ENCODE data around the gene CCS. TPM values are rescaled to one million over a fixed set of nuclear protein-coding genes. Genes with fewer than 3 reads are reported as not detected.
A peak's percentile ranks its signal among the peaks of the same experiment; 100 is the strongest.

The CCS gene
- total RNA-seq, 1 donor, result 35.8 TPM

GRCh38 chr11:66616379-66617154 is 23.6 kb downstream of the CCS start, which contains the start of gene RBM14:
RBM14 (plus strand) TSS chr11:66616630; CDS start chr11:66616721, 91 bp downstream.
- Histone ChIP-seq H3K4me3 (ENCODE audit: insufficient read depth, low read length) (peak within 1 kb of the TSS; percentile 85), H3K4me1 (ENCODE audit: insufficient read depth, low read length) (peaks cover 25% of the 10 kb centered on the region), H3K4me2 (ENCODE audit: insufficient read depth, low read length) (peak within 1 kb of the TSS; percentile 99), H3K36me3 (ENCODE audit: insufficient read depth, low read length) (peaks cover 18% of the 10 kb centered on the region), H4K20me1 (ENCODE audit: insufficient read depth, low read length) (peaks cover 43% of the 10 kb centered on the region), H3K27ac (ENCODE audit: low read depth, low read length) (peak within 1 kb of the TSS; percentile 94), H3K9me3 (ENCODE audit: low read depth, low read length) (no peaks in the 10 kb centered on the region), H3K79me2 (ENCODE audit: insufficient read depth, low read length) (peaks cover 50% of the 10 kb centered on the region), H3K27me3 (ENCODE audit: insufficient read depth, low read length) (no peaks in the 10 kb centered on the region), H2AFZ (ENCODE audit: low read length) (peak within 1 kb of the TSS; percentile 92)
- peak; percentile 100 for DNase-seq (ENCODE audit: insufficient read length, low spot score, missing footprints)
- TF ChIP-seq CTCF (IDR thresholded peaks at IDR 0.05; ENCODE audit: extremely low read depth, low read depth, low read length), result no peak

DNA sequence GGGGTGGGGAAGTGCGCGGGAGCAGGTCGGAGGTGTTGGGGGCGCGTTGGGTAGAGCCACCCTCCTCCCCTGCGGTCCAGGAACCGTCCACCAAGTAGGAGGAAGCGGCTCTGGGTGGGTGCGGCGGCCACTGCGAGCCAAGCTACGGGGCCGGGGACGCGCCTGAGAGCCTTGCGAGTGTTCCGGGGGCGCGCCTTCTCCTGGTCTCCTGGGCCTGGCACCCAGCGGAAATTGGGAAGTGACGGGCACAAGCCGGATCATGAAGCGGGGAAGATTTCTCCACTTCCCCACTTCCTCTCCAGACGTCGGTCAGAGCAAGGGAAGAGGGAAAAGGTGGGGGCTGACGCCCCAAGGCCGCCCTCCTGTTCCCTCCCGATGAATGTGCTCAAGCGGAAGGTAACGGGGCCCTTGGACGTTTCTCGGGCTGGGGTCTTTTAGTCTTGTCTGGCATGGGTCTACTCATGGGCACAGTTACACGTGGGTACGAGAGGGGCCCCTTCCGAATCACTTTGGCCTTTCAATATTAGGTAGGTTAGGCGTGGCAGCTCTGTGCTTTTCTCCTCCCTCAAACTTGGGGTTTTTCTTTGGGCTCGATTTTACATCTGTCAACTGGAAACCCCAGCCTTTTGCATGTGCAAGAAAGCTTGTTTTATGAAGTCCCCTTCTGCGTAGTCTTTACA is 24.3 kb downstream of the CCS start:
- Histone ChIP-seq H3K36me3 (ENCODE audit: insufficient read depth, low read length) (peaks cover 19% of the 10 kb centered on the region), H2AFZ (ENCODE audit: low read length) (peak overlapping the region; percentile 92), H3K79me2 (ENCODE audit: insufficient read depth, low read length) (peaks cover 57% of the 10 kb centered on the region), H3K4me1 (ENCODE audit: insufficient read depth, low read length) (peaks cover 25% of the 10 kb centered on the region), H3K27ac (ENCODE audit: low read depth, low read length) (peak overlapping the region; percentile 94), H3K4me3 (ENCODE audit: insufficient read depth, low read length) (peak overlapping the region; percentile 85), H3K9me3 (ENCODE audit: low read depth, low read length) (no peaks in the 10 kb centered on the region), H4K20me1 (ENCODE audit: insufficient read depth, low read length) (peaks cover 50% of the 10 kb centered on the region), H3K4me2 (ENCODE audit: insufficient read depth, low read length) (peak overlapping the region; percentile 99), H3K27me3 (ENCODE audit: insufficient read depth, low read length) (no peaks in the 10 kb centered on the region)
- peak; percentile 46 for DNase-seq (ENCODE audit: insufficient read length, low spot score, missing footprints)
- no peak for TF ChIP-seq CTCF (IDR thresholded peaks at IDR 0.05; ENCODE audit: extremely low read depth, low read depth, low read length)

DNA sequence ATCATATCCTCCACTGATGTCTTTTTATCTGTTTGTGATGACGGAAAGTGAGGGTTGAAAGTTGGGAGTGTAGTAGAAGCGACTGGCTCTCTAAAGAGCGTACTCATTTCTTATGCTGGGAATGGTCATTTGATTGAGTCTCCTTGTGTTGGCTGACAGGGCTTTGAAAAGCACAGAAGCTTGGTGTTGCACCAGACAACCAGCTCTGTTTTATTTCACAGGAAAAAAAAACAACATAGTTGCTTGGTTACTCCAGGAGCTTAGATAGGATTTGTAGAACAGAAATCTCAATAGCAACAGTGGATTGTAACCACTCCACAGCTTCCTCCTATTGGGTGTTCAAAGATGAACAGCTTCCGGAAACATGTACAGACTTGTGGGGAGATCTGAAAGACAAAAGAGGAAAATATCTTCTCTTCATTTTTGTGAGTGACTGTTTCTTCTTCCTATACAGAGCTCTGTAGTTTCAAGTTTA is 26.1 kb downstream of the CCS start:
- no peak for TF ChIP-seq CTCF (IDR thresholded peaks at IDR 0.05; ENCODE audit: extremely low read depth, low read depth, low read length)
- H3K36me3 ChIP-seq (ENCODE audit: insufficient read depth, low read length), result peaks cover 38% of the 10 kb centered on the region
- peaks cover 76% of the 10 kb centered on the region for H3K79me2 ChIP-seq (ENCODE audit: insufficient read depth, low read length)
- H3K4me3 ChIP-seq (ENCODE audit: insufficient read depth, low read length), result peak overlapping the region; percentile 85
- peak overlapping the region; percentile 99 for H3K4me2 ChIP-seq (ENCODE audit: insufficient read depth, low read length)
- peak; percentile 93 for DNase-seq (ENCODE audit: insufficient read length, low spot score, missing footprints)
- H4K20me1 ChIP-seq (ENCODE audit: insufficient read depth, low read length), result peaks cover 68% of the 10 kb centered on the region
- no peaks in the 10 kb centered on the region for H3K27me3 ChIP-seq (ENCODE audit: insufficient read depth, low read length)
- no peaks in the 10 kb centered on the region for H3K9me3 ChIP-seq (ENCODE audit: low read depth, low read length)
- peak overlapping the region; percentile 94 for H3K27ac ChIP-seq (ENCODE audit: low read depth, low read length)
- peaks cover 31% of the 10 kb centered on the region for H3K4me1 ChIP-seq (ENCODE audit: insufficient read depth, low read length)
- H2AFZ ChIP-seq (ENCODE audit: low read length), result no peak overlapping the region

DNA sequence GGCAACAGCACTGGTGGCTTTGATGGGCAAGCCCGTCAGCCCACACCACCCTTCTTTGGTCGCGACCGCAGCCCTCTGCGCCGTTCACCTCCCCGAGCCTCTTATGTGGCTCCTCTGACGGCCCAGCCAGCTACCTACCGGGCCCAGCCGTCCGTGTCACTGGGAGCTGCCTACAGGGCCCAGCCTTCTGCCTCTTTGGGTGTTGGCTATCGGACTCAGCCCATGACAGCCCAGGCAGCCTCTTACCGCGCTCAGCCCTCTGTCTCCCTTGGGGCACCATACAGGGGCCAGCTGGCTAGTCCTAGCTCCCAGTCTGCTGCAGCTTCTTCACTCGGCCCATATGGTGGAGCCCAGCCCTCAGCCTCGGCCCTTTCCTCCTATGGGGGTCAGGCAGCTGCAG is 31.5 kb downstream of the CCS start:
- Histone ChIP-seq H3K27me3 (ENCODE audit: insufficient read depth, low read length) (no peaks in the 10 kb centered on the region), H3K36me3 (ENCODE audit: insufficient read depth, low read length) (peaks cover 79% of the 10 kb centered on the region), H2AFZ (ENCODE audit: low read length) (no peak overlapping the region), H3K4me1 (ENCODE audit: insufficient read depth, low read length) (peaks cover 12% of the 10 kb centered on the region), H3K4me3 (ENCODE audit: insufficient read depth, low read length) (no peak overlapping the region), H4K20me1 (ENCODE audit: insufficient read depth, low read length) (peaks cover 94% of the 10 kb centered on the region), H3K79me2 (ENCODE audit: insufficient read depth, low read length) (peaks cover 99% of the 10 kb centered on the region), H3K4me2 (ENCODE audit: insufficient read depth, low read length) (no peak overlapping the region), H3K27ac (ENCODE audit: low read depth, low read length) (no peak overlapping the region), H3K9me3 (ENCODE audit: low read depth, low read length) (no peaks in the 10 kb centered on the region)
- TF ChIP-seq CTCF (IDR thresholded peaks at IDR 0.05; ENCODE audit: extremely low read depth, low read depth, low read length), result no peak
- DNase-seq (ENCODE audit: insufficient read length, low spot score, missing footprints), result no peak

Measured in osteoblast (primary cell).